ENCODE data around the gene COBL. TPM values are rescaled to one million over a fixed set of nuclear protein-coding genes. Genes with fewer than 3 reads are reported as not detected.

Gene COBL
- total and polyA plus RNA-seq, 9 of the 15 experiments (the other 6 are each of a cell fraction or from before 2014, with no cell fraction given), result 0.01 to 2.4 (median 0.09) TPM; not detected in 3

DNA sequence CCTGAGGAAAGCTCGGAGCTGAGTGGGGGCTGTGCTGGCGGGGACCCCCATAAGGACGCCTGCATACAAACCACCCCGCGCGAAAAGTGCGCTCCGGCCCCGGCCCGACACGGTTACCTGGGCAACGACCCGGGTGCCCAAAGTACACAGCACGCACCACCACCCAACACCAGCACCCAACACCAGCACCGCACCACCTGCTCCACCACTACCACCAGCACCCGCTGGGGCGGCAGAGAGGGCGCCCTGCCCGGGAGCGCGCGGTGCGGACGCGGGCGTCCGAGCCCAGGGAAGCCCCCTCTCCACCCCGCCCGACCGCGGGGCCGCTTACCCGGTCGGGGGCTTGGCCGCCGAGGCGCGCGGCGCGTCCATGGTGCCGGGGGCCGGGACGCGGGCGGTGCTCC lies 345 bp downstream of the COBL start (continued):
- TF ChIP-seq ZNF24 (IDR thresholded peaks at IDR 0.05) (no peak), RBBP5 (IDR thresholded peaks at IDR 0.05; ENCODE audit: borderline replicate concordance, insufficient read depth, low read length, poor library complexity, severe bottlenecking) (peak; percentile 42), PTBP1 (IDR thresholded peaks at IDR 0.05; ENCODE audit: low read depth, low read length) (no peak)
- TF ChIP-seq, protein P1, sequence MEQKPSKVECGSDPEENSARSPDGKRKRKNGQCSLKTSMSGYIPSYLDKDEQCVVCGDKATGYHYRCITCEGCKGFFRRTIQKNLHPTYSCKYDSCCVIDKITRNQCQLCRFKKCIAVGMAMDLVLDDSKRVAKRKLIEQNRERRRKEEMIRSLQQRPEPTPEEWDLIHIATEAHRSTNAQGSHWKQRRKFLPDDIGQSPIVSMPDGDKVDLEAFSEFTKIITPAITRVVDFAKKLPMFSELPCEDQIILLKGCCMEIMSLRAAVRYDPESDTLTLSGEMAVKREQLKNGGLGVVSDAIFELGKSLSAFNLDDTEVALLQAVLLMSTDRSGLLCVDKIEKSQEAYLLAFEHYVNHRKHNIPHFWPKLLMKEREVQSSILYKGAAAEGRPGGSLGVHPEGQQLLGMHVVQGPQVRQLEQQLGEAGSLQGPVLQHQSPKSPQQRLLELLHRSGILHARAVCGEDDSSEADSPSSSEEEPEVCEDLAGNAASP (IDR thresholded peaks at IDR 0.05), result no peak

DNA sequence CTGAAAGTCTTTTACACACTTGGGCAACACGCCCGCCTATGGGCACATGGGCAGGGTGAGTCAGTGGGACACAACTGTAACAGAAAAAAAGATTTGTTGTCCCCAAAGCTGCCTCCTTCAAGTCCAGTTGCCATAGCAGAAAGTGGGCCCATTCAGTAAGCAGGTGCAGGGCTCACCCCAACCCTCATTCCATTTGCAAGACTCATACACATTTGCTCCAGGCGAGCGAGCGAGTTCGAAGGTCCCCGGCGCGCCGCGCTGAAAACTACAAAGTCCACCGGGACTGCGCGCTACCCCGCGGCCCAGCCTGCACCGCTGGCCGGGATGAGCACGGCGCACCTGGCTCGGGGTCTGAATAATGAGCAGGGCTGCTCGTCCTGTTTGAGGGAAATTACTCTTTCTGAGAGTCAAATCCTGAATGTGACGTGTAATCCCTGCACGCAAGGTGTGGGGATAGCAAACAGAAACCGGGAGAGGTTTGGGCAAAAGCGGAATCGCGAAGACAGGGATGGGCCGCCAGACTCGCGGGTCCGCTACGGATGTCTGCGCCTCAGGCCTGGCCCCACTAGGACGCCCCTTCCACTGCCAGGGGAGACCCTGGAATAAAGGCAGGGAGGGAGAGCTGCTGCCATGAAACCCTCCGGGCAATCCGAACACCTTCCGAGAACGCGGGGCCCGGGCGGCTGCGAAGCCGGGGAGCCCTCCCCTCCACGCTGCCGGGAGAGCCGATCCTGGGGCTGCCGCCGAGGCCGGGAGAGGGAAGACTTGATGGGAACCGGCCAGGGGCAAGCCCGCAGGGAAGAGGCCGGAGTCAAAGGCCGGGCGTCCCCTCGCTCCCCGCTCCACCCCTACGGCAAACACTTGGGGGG lies 982 bp downstream of the COBL start:
- no peak for ATAC-seq
- Histone ChIP-seq H3K9ac (ENCODE audit: insufficient read depth in 1 of 2, low read depth in 2 of 2, low read length in 2 of 2) (no peak overlapping the region), H3K9me1 (ENCODE audit: control insufficient read depth, insufficient read depth, low read length) (no peaks in the 10 kb centered on the region), H3K27me3 (ENCODE audit: control insufficient read depth in 2 of 2, insufficient read depth in 2 of 2, low read length in 2 of 2) (peaks cover 5 to 35% of the 10 kb centered on the region in 2 experiments), H3K79me2 (ENCODE audit: control insufficient read depth, insufficient read depth, low read length) (no peaks in the 10 kb centered on the region), H3K27ac (ENCODE audit: extremely low read depth, low read depth, low read length) (no peak overlapping the region), H3K4me1 (replicated peaks in 1 of 2; ENCODE audit: control insufficient read depth in 2 of 2, insufficient read depth in 2 of 2, low read length in 2 of 2) (peaks cover 0 to 20% of the 10 kb centered on the region in 2 experiments; a peak in 2 of 5 replicates), H3K4me3 (no peak overlapping the region), H3K4me2 (ENCODE audit: insufficient read depth, low read length) (no peak overlapping the region), H2AFZ (ENCODE audit: low read depth, low read length) (no peak overlapping the region), H3K9me3 (replicated peaks; ENCODE audit: control insufficient read depth, insufficient read depth, low read depth, low read length) (no peaks in the 10 kb centered on the region), H4K20me1 (replicated peaks; ENCODE audit: control insufficient read depth, insufficient read depth, low read length) (peaks cover 5% of the 10 kb centered on the region; the same call in 1 of the 2 replicates), H3K36me3 (ENCODE audit: control insufficient read depth, insufficient read depth, low read length) (no peaks in the 10 kb centered on the region)
- POLR2A ChIA-PET, result no interaction called here
- DNase-seq (ENCODE audit: extremely low read depth in 1 of 4, low spot score in 3 of 4), result no peak
- CTCF ChIA-PET (ENCODE audit: low intra/inter-chr PET ratio), result interaction anchor here (0.6 kb wide), 1 partner anchor 14 kb away, joined by 3 read pairs; no protein-coding TSS in a partner anchor
- in situ Hi-C loops (cut with MboI), result no loop called here
- intact Hi-C loops (cut with micrococcal nuclease), result no loop called here
- 41% methylated on average over 33 of the region's 58 CpGs for WGBS (ENCODE audit: insufficient coverage, low coverage, missing lambda C conversion rate)
- FAIRE-seq, result no peak
- BruUV-seq (replicated peaks), result no TSS peak
- TF ChIP-seq, protein P2, sequence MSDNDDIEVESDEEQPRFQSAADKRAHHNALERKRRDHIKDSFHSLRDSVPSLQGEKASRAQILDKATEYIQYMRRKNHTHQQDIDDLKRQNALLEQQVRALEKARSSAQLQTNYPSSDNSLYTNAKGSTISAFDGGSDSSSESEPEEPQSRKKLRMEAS (CRISPR knock-in tag; IDR thresholded peaks at IDR 0.05), result 0 out of 2 replicates have a peak, but pooled peaks have one; percentile 5
- TF ChIP-seq, protein P3, sequence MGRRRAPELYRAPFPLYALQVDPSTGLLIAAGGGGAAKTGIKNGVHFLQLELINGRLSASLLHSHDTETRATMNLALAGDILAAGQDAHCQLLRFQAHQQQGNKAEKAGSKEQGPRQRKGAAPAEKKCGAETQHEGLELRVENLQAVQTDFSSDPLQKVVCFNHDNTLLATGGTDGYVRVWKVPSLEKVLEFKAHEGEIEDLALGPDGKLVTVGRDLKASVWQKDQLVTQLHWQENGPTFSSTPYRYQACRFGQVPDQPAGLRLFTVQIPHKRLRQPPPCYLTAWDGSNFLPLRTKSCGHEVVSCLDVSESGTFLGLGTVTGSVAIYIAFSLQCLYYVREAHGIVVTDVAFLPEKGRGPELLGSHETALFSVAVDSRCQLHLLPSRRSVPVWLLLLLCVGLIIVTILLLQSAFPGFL (CRISPR knock-in tag; IDR thresholded peaks at IDR 0.05), result no peak
- TF ChIP-seq, protein P4, sequence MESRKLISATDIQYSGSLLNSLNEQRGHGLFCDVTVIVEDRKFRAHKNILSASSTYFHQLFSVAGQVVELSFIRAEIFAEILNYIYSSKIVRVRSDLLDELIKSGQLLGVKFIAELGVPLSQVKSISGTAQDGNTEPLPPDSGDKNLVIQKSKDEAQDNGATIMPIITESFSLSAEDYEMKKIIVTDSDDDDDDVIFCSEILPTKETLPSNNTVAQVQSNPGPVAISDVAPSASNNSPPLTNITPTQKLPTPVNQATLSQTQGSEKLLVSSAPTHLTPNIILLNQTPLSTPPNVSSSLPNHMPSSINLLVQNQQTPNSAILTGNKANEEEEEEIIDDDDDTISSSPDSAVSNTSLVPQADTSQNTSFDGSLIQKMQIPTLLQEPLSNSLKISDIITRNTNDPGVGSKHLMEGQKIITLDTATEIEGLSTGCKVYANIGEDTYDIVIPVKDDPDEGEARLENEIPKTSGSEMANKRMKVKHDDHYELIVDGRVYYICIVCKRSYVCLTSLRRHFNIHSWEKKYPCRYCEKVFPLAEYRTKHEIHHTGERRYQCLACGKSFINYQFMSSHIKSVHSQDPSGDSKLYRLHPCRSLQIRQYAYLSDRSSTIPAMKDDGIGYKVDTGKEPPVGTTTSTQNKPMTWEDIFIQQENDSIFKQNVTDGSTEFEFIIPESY (CRISPR knock-in tag; IDR thresholded peaks at IDR 0.05), result peak; percentile 87
